ENCODE data around the gene SRPK3. TPM values are rescaled to one million over a fixed set of nuclear protein-coding genes. Genes with fewer than 3 reads are reported as not detected.
A peak's percentile ranks its signal among the peaks of the same experiment; 100 is the strongest.

Gene SRPK3
- total RNA-seq, 6 experiments from 2014 or later, result 0.14 to 0.51 (median 0.27) TPM

DNA sequence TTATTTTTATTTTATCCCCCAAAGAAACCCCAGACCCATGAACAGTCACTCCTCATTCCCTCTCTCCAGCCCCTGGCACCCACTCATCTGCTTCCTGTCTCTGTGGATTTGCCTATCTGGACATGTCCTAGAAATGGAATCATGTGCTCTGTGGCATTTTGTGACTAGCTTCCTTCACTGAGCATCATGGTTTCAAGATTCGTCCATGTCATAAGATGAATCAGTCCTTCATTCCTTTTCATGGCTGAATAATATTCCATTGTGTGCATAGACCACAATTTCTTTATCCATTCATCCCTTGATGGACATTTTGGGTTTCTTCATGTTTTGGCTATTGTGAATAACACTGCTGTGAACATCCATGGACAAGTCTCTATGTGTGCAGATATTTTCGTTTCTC, 46.0 kb upstream of the SRPK3 start:
- H3K4me3 Mint-ChIP-seq, result no peak overlapping the region
- H3K36me3 Mint-ChIP-seq (ENCODE audit: low read depth), result peaks cover 18% of the 10 kb centered on the region
- H3K27ac Mint-ChIP-seq, result no peak overlapping the region
- no peak for DNase-seq
- H3K27me3 Mint-ChIP-seq (ENCODE audit: insufficient read depth), result no peaks in the 10 kb centered on the region; the same call in 1 of the 2 replicates
- peaks cover 14% of the 10 kb centered on the region for H3K4me1 Mint-ChIP-seq (ENCODE audit: low read depth)
- TF ChIP-seq, protein P1, sequence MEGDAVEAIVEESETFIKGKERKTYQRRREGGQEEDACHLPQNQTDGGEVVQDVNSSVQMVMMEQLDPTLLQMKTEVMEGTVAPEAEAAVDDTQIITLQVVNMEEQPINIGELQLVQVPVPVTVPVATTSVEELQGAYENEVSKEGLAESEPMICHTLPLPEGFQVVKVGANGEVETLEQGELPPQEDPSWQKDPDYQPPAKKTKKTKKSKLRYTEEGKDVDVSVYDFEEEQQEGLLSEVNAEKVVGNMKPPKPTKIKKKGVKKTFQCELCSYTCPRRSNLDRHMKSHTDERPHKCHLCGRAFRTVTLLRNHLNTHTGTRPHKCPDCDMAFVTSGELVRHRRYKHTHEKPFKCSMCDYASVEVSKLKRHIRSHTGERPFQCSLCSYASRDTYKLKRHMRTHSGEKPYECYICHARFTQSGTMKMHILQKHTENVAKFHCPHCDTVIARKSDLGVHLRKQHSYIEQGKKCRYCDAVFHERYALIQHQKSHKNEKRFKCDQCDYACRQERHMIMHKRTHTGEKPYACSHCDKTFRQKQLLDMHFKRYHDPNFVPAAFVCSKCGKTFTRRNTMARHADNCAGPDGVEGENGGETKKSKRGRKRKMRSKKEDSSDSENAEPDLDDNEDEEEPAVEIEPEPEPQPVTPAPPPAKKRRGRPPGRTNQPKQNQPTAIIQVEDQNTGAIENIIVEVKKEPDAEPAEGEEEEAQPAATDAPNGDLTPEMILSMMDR (IDR thresholded peaks at IDR 0.05), result no peak
- peaks cover 7% of the 10 kb centered on the region; the same call in 1 of the 2 replicates for H3K9me3 Mint-ChIP-seq

DNA sequence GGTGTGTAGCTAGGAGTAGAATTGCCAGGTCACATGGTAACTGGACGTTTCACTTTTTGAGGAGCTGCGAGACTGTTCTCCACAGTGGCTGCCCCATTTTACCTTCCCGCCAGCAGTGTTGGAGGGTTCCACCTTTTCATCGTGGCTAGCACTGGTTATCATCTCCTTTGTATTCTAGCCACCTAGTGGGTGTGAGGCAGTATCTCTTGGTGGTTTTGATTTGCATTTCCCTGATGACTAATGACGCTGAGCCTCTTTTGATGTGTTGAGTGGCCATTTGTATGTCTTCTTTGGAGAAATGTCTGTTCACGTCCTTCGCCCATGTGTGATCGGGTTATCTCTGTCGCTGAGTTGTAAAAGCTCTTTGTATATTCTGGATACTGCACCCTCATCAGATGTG, 45.6 kb upstream of the SRPK3 start:
- no peak for DNase-seq
- peaks cover 7% of the 10 kb centered on the region; the same call in 1 of the 2 replicates for H3K9me3 Mint-ChIP-seq

DNA sequence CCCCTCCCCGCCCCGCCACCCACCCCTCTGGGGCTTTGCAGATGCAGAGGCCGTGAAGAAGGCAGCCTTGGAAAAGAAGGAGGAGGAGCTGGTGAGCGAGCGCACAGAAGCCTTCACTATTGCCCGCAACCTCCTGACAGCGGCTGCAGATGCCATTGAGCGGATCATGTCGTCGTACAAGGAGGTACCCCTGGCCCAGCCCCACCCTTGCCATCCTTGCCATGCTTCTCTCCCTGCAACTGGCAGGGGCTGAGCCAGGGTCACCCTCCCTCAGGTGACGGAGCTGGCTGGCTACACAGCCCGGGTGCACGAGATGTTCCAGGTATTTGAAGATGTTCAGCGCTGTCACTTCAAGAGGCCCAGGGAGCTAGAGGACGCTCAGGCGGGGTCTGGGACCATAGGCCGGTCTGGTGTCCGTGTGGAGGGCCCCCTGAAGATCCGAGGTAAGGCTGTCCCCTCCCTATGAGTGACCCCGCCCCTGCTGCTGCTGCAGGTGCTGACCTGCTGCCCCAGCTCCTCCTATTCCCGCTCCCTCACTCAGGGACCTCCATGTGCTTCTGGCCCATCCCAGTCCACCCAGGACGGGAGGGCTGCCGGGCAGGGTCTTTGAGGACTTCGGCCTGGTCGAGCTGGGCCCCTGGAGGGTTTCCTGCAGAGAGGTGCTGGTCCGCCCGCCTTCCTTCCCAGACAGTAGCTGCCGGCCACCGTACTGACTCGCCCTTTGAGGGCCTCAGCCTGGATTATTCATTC, 44.6 kb upstream of the SRPK3 start:
- Mint-ChIP-seq H3K9me3 (peaks cover 7% of the 10 kb centered on the region; the same call in 1 of the 2 replicates), H3K4me3 (no peak overlapping the region), H3K4me1 (ENCODE audit: low read depth) (peaks cover 13% of the 10 kb centered on the region), H3K27me3 (ENCODE audit: insufficient read depth) (no peaks in the 10 kb centered on the region; the same call in 1 of the 2 replicates), H3K27ac (no peak overlapping the region), H3K36me3 (ENCODE audit: low read depth) (peaks cover 12% of the 10 kb centered on the region)
- no peak for DNase-seq
- TF ChIP-seq, protein P1 (IDR thresholded peaks at IDR 0.05), result no peak

More for the DNA sequence above, 45.6 kb upstream of the SRPK3 start:
- no peaks in the 10 kb centered on the region; the same call in 1 of the 2 replicates for H3K27me3 Mint-ChIP-seq (ENCODE audit: insufficient read depth)
- TF ChIP-seq, protein P1 (IDR thresholded peaks at IDR 0.05), result peak; percentile 24; the same call in 1 of the 2 replicates
- peaks cover 18% of the 10 kb centered on the region for H3K36me3 Mint-ChIP-seq (ENCODE audit: low read depth)
- no peak overlapping the region for H3K27ac Mint-ChIP-seq
- peaks cover 14% of the 10 kb centered on the region for H3K4me1 Mint-ChIP-seq (ENCODE audit: low read depth)
- no peak overlapping the region for H3K4me3 Mint-ChIP-seq

DNA sequence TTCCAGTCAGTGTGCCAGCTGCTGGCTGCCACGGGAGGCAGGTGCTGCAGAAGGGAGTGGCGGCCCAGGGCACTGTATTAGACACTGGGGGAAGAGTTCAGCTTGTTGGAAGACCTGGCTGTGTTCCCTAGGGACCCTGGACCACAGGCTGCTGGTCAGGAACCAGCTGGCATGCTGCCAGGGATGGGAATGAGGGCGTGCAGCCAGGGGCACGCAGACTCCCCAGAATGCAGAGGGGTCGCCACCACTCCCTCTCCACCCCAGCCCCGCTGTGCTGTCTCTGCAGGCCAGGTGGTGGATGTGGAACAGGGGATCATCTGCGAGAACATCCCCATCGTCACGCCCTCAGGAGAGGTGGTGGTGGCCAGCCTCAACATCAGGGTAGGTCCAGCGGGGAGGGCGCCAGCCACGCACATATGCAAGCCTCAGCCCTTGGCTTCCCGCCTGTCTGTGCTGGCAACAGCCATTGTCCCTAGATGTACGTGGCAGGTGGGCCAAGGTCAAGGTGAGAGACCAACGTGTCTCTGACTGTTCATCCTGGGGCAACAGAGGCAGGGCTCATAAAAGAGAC, 43.9 kb upstream of the SRPK3 start:
- TF ChIP-seq, protein P1 (IDR thresholded peaks at IDR 0.05), result no peak
- H3K9me3 Mint-ChIP-seq, result no peaks in the 10 kb centered on the region
- DNase-seq, result no peak

DNA sequence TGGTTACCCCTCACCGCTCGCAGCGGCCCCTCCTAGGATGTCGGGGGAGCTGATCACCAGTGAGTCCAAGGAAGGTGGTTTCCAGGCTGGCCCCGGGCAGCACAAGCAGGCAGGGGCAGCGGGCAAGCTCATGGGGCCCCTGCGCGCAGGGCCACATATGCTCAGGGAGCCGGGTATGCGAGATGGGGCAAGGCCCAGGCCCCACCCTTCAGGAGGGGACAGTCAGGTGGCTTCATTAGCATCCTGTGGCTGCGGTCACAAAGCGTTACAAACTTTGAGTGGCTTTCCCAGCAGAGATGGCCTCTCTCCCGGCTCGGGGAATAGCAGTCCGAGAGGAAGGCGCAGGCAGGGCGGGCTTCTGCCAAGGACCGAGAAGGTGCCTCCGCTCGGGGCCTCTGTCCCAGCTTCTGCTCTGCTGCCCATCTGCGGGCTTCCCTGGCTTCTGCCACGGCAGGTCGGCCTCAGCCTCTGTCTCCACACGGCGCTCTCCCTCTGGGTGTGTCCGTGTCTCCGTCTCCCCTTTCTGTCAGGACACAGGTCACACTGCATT, 42.7 kb upstream of the SRPK3 start:
- no peaks in the 10 kb centered on the region for H3K4me1 Mint-ChIP-seq (ENCODE audit: low read depth)
- no peak overlapping the region for H3K27ac Mint-ChIP-seq
- TF ChIP-seq, protein P1 (IDR thresholded peaks at IDR 0.05), result no peak
- DNase-seq, result no peak
- H3K4me3 Mint-ChIP-seq, result no peak overlapping the region
- H3K36me3 Mint-ChIP-seq (ENCODE audit: low read depth), result no peaks in the 10 kb centered on the region
- no peaks in the 10 kb centered on the region for H3K9me3 Mint-ChIP-seq
- H3K27me3 Mint-ChIP-seq (ENCODE audit: insufficient read depth), result no peaks in the 10 kb centered on the region; the same call in 1 of the 2 replicates

More for the DNA sequence above, 43.9 kb upstream of the SRPK3 start:
- H3K4me1 Mint-ChIP-seq (ENCODE audit: low read depth), result peaks cover 6% of the 10 kb centered on the region
- no peak overlapping the region for H3K27ac Mint-ChIP-seq
- no peak overlapping the region for H3K4me3 Mint-ChIP-seq
- no peaks in the 10 kb centered on the region; the same call in 1 of the 2 replicates for H3K27me3 Mint-ChIP-seq (ENCODE audit: insufficient read depth)
- peaks cover 5% of the 10 kb centered on the region for H3K36me3 Mint-ChIP-seq (ENCODE audit: low read depth)
